ENCODE results near the gene TESK2.

DNA sequence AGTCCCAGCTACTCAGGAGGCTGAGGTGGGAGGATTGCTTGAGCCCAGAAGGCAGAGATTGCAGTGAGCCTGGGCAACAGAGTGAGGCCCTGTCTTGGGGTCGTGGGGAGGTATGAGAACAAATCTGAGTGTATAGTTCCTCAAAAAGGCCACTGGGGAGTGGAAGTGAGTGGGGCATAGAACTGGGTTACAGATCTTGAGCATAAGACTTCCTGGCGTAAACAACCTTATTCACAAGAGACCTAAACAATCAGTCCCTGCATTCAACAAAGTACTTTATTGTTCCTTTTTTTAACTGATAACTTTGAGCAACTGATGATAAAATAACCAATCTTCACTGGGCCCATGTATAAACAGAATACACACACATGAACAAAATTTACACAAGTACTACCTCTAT is 78.1 kb downstream of the TESK2 start:
- TF ChIP-seq POLR2A (IDR thresholded peaks at IDR 0.05): no peak
- TF ChIP-seq, protein P1, sequence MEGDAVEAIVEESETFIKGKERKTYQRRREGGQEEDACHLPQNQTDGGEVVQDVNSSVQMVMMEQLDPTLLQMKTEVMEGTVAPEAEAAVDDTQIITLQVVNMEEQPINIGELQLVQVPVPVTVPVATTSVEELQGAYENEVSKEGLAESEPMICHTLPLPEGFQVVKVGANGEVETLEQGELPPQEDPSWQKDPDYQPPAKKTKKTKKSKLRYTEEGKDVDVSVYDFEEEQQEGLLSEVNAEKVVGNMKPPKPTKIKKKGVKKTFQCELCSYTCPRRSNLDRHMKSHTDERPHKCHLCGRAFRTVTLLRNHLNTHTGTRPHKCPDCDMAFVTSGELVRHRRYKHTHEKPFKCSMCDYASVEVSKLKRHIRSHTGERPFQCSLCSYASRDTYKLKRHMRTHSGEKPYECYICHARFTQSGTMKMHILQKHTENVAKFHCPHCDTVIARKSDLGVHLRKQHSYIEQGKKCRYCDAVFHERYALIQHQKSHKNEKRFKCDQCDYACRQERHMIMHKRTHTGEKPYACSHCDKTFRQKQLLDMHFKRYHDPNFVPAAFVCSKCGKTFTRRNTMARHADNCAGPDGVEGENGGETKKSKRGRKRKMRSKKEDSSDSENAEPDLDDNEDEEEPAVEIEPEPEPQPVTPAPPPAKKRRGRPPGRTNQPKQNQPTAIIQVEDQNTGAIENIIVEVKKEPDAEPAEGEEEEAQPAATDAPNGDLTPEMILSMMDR (IDR thresholded peaks at IDR 0.05): no peak
- TF ChIP-seq POLR2AphosphoS5 (IDR thresholded peaks at IDR 0.05; ENCODE audit: insufficient read depth in 1 of 2, low read depth in 1 of 2): no peak
